T-helper 2 cell (primary cell): ENCODE results near the gene CCNA2.

Experiments
- DNase-seq, 5 experiments: peaks; one replicate each; pipeline versions ENCODE4 v3.0.0 to v3.0.0-alpha.2; 2012 to 2022

The CCNA2 gene

DNA sequence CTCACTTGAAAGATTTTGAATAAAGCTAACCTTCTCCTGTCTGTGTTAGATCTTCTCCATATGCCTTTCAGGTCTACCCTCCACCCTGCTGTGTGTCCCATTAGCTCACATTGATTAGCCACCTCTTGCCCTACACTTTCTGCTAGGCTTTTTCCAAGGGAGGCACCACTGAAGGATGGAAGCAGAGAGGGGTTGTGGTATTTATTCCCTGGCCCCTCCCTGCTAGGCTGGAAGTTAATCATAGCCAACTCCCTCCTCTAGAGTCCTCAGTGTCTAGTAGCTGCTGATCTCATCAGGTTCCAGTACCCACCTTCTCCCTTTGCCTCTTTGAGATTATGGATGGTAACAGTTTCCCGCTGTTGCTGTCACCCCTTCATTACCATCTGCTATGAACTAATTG is 49.8 kb downstream of the CCNA2 start:
- no peak for DNase-seq

DNA sequence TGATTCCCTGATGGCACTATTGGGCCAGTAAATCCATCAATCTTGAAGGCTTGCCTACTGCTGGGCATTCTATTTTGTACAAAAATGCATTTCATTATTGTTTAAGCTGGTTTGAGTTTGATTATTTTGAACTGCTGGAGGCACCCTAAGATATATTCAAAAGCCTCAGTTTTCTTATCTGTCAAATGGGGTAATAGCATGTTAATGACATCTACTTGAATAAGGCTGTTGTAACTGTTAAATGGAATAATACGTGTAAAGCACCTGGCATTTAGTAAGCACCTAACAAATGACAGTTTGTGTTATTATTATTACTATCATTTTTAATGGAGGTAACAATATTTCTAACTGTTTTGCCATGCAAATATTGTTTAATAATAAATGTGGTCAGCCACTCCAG is 51.8 kb downstream of the CCNA2 start:
- no peak for DNase-seq

- no peak for DNase-seq
Measured at GRCh38 chr4:121769341-121769740, 54.3 kb downstream of the CCNA2 start.

- DNase-seq: no peak
Measured at GRCh38 chr4:121767166-121767565, 56.5 kb downstream of the CCNA2 start.
